A549 (cell line): ENCODE data around the gene LRRC30.

Experiments used
- BHLHE40 ChIP-seq: IDR thresholded peaks from 2 replicates; pipeline ENCODE4 v1.6.1; 2012; ENCODE audit warnings: low read depth, low read length, inconsistent platforms
- CBX8 ChIP-seq: fragments of 200-600 bp; sonication (generic); IDR thresholded peaks from 2 replicates; pipeline ENCODE4 v1.6.1; 2016
- CEBPB ChIP-seq, 2 experiments: fragments of >200 bp in 1 of 2; sonication (Bioruptor Twin) in 1 of 2; formaldehyde crosslinking in 1 of 2; IDR thresholded peaks; 2 replicates each; pipeline ENCODE4 v1.6.1; 2012 to 2016
- CHD2 ChIP-seq: fragments of 150-350 bp; IDR thresholded peaks from 2 replicates; pipeline ENCODE4 v1.6.1; 2014; ENCODE audit warnings: low read length; ENCODE audit not compliant: partially characterized antibody
- HOXA7 ChIP-seq: fragments of 250-450 bp; sonication (Bioruptor Pico); IDR thresholded peaks from 2 replicates; pipeline ENCODE4 v1.5.0; 2020; ENCODE audit warnings: mild to moderate bottlenecking, moderate library complexity
- JUN ChIP-seq, 2 experiments: fragments of >200 bp; sonication (Bioruptor Twin); formaldehyde crosslinking; IDR thresholded peaks; 2 replicates in 1 of 2; 3 replicates in 1 of 2; pipeline ENCODE4 v1.6.1; 2016 to 2017
- MYC ChIP-seq: IDR thresholded peaks from 2 replicates; pipeline ENCODE4 v1.6.1; 2012; ENCODE audit warnings: mild to moderate bottlenecking, inconsistent platforms, low read length, improper control_type of control experiment, borderline replicate concordance
- POLR2A ChIP-seq: IDR thresholded peaks from 2 replicates; pipeline ENCODE4 v1.6.1; 2012; ENCODE audit warnings: mild to moderate bottlenecking, low read length
- ZNF302 ChIP-seq: fragments of 250-450 bp; sonication (Bioruptor Pico); IDR thresholded peaks from 2 replicates; pipeline ENCODE4 v1.9.0; 2021; ENCODE audit warnings: inconsistent platforms, mild to moderate bottlenecking, moderate library complexity
- ZSCAN20 ChIP-seq: fragments of 250-450 bp; sonication (Bioruptor Pico); IDR thresholded peaks from 2 replicates; pipeline ENCODE4 v1.8.0; 2022; ENCODE audit warnings: mild to moderate bottlenecking, moderate library complexity
- TF ChIP-seq, protein P1 (sequence below): fragments of >200 bp; sonication (Bioruptor Twin); formaldehyde crosslinking; IDR thresholded peaks from 3 replicates; pipeline ENCODE4 v1.5.1; 2016
- TF ChIP-seq, protein P2 (sequence below): fragments of 150-350 bp; IDR thresholded peaks from 2 replicates; pipeline ENCODE4 v1.6.1; 2014; ENCODE audit warnings: low read depth, mild to moderate bottlenecking, low read length
- TF ChIP-seq, protein P3 (sequence below): fragments of 200-600 bp; sonication (generic); IDR thresholded peaks from 2 replicates; pipeline ENCODE4 v1.6.1; 2016; ENCODE audit warnings: antibody characterized with exemption, mild to moderate bottlenecking, moderate library complexity

DNA sequence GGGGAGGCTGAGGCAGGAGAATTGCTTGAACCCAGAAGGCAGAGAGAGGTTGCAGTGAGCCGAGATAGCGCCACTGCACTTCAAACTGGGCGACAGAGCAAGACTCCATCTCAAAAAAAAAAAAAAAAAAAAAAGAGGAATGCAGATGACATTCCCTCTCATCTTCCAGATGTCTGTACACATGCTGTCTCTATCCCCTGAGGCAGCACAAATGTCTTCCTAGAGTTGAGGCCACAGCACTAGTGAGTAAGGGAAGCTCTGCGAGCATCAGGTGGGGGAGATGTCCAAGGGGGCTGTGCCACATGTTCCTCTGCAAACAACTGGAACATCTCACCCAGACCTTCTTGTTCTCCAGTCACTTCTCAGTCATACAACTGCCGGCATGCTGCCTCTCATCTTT lies 35.6 kb upstream of the LRRC30 start:
- TF ChIP-seq CHD2 (no peak), JUN (IDR thresholded peaks at IDR 0.05) (no peak), POLR2A (no peak), CBX8 (no peak), HOXA7 (CRISPR knock-in tag) (no peak), BHLHE40 (no peak), ZSCAN20 (no peak), MYC (no peak), ZNF302 (CRISPR knock-in tag) (no peak), CEBPB (IDR thresholded peaks at IDR 0.05) (no peak)
- TF ChIP-seq, protein P1, sequence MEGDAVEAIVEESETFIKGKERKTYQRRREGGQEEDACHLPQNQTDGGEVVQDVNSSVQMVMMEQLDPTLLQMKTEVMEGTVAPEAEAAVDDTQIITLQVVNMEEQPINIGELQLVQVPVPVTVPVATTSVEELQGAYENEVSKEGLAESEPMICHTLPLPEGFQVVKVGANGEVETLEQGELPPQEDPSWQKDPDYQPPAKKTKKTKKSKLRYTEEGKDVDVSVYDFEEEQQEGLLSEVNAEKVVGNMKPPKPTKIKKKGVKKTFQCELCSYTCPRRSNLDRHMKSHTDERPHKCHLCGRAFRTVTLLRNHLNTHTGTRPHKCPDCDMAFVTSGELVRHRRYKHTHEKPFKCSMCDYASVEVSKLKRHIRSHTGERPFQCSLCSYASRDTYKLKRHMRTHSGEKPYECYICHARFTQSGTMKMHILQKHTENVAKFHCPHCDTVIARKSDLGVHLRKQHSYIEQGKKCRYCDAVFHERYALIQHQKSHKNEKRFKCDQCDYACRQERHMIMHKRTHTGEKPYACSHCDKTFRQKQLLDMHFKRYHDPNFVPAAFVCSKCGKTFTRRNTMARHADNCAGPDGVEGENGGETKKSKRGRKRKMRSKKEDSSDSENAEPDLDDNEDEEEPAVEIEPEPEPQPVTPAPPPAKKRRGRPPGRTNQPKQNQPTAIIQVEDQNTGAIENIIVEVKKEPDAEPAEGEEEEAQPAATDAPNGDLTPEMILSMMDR = no peak
- TF ChIP-seq, protein P2, sequence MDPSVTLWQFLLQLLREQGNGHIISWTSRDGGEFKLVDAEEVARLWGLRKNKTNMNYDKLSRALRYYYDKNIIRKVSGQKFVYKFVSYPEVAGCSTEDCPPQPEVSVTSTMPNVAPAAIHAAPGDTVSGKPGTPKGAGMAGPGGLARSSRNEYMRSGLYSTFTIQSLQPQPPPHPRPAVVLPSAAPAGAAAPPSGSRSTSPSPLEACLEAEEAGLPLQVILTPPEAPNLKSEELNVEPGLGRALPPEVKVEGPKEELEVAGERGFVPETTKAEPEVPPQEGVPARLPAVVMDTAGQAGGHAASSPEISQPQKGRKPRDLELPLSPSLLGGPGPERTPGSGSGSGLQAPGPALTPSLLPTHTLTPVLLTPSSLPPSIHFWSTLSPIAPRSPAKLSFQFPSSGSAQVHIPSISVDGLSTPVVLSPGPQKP = no peak
- TF ChIP-seq, protein P3, sequence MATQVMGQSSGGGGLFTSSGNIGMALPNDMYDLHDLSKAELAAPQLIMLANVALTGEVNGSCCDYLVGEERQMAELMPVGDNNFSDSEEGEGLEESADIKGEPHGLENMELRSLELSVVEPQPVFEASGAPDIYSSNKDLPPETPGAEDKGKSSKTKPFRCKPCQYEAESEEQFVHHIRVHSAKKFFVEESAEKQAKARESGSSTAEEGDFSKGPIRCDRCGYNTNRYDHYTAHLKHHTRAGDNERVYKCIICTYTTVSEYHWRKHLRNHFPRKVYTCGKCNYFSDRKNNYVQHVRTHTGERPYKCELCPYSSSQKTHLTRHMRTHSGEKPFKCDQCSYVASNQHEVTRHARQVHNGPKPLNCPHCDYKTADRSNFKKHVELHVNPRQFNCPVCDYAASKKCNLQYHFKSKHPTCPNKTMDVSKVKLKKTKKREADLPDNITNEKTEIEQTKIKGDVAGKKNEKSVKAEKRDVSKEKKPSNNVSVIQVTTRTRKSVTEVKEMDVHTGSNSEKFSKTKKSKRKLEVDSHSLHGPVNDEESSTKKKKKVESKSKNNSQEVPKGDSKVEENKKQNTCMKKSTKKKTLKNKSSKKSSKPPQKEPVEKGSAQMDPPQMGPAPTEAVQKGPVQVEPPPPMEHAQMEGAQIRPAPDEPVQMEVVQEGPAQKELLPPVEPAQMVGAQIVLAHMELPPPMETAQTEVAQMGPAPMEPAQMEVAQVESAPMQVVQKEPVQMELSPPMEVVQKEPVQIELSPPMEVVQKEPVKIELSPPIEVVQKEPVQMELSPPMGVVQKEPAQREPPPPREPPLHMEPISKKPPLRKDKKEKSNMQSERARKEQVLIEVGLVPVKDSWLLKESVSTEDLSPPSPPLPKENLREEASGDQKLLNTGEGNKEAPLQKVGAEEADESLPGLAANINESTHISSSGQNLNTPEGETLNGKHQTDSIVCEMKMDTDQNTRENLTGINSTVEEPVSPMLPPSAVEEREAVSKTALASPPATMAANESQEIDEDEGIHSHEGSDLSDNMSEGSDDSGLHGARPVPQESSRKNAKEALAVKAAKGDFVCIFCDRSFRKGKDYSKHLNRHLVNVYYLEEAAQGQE = no peak
